Hippocampal formation (tissue), 2 donors: ENCODE measurements around the gene MAST4.

ENCODE experiments used
- DNase-seq, 2 donors: peaks; one replicate each; lab custom pipeline; 2025; lab: John Stamatoyannopoulos, UW

The MAST4 gene

DNA sequence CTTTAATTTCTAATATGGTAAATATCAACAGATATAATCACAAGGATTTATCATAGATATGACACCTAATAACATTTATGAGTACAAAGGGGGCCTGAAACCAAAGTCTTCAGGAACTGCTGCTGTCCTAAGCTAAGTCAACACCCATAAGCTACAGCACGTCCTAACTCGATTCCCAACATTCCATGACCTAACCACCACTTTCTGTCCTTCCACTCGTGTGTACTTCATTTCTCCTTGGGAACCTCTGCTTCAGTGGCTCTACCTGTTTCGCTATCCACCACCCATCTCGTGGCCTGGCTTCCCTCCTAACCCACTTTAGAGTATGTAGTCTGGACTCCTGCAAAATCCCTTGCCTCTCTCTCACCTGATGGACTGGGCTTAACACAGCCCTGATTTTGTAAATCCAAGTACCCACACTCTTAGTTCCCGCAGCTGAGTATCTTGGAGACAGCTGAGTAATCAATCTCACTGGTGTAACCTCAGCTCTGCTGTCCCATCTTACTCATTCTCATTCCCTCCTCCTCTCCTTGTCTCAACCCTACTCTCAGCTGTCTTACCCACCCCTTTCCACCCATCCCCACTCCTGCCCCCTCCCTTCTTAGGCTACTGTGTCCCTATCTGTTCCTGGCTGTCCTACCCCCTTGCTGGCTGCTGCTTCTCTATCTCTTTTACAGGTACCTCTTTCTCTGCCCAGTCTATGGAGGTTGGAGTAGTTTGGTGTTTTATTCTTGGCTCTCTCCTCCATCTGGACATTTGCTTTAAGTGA is 101.8 kb downstream of the MAST4 start:
- DNase-seq: no peak

DNA sequence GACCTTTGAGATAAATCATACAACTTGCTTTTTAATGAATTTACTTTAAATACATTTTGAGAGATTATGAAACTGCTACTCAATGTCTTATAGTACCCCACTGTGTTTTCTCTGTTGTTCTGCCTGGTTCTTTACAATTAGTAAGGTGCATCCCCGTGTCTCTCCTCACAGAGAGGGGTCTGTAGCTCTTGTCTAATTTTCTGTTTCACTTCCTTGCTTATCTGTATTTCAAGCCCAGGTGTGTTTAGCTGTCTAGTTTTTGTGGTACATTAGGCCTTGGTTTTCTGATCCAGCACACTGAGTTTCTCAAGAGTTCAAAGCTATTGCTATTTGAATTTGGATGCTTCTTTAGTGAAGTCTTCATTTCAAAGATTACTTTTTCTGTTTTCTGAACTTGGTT is 105.1 kb downstream of the MAST4 start:
- no peak for DNase-seq

DNA sequence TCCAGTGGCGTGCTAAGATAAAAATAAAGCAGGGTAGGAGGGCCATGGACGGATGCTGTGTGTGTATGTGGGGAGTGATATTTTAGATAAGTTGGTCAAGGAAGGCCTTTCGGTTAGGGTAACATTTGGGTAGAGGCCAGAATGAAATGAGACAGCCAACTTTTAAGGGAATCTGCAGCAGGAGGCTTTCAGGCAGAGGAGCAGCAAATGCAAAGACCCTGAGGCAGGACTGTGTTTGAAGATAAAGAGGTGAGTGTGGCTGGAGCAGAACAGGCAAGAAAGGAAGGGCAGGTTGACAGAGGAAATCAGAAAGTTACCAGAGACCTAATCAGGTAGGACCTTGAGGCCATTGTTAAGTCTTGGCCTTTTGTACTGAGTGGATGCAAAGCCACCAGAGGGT is 106.2 kb downstream of the MAST4 start:
- DNase-seq: no peak

DNA sequence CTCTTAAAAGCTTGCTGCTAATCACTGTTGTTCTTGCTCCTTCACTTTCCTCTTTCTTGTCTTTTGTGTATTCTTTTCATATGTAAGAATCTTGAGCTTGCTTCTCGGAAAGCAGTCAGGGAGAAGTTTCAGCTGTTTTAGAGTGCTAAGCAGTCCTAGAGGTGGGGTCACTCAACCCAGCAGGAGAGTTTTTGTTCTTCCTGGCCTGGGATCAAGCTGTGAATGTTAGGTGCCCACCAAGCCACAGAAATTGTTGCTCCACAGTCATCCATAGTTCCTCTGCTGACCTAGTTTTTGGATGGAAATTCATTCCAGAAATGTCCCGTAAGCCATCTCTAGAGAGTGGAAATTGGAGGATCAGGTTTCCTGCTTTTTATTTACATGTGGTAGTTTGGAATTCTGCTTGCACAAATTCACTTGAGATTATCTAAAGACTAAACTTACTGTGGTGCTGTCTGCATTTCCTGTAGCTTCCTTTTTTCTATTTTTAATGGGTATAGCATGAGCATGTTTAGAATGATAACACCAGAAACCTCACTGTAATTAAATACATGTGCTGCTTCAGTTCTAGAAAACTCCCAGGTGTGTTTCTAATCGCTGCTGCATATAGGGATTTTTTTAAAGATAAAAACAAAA is 108.7 kb downstream of the MAST4 start:
- DNase-seq: no peak

DNA sequence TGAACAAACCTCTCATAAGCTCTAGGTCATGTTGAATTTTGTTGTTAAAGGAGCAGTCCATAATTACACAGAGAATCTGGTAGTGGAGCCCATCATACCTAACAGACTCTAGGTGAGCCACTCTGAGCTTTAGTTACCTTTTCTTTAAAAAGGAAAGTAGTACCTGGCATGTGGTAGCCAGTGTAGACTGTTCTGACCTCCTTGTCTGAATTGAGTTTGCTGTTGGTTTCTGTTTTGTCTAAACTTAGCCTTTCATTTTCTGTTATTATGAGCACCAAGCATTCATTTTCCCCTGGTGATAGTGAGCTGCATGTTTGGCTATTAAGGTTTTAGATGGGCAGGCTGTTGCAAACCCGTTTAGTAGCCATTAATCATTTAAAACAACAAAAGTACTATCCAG is 112.2 kb downstream of the MAST4 start:
- DNase-seq: no peak

DNA sequence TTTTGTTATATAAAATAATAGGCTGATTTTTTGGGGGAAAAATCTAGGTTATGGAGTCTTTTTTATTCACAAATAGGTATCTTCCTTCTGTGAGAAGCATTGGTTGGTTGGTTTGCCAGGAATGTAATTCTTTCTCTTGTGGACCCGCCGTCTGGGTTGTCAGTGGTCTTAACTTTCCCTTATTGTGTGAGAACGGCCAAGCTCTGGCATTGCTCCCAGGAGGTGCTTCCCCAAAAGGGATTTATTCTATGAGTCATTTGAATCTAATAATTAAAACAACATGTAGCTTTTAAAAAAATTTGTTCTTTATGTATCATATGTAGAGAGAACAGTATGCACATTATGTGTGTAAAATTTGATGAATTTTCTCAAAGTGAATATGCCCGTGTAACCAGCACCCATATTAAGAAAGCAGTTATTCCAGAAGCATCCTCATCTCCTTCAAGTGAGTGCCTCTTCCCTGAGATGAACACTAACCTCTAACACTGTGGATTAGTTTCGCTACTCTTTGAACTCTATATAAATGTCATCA is 114.4 kb downstream of the MAST4 start:
- no peak for DNase-seq

DNA sequence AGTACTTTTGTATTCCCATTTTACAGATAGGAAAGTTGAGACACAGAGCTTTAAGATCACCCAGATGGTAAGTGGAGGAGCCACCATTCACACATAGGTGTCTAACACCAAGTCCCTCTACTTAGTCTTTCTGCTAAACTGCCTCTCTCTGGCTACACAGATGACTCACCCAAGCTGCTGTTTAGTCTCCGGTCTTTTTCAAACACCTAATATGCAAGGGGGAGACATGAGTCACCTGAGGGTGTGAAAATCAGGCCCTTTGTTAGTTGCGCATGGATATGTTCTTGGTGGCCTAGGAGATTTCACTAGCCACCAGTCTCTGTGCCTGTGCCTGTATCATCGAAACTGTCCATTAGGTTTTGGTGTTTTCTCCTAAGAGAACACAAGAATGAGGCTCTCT is 117.8 kb downstream of the MAST4 start:
- no peak for DNase-seq

DNA sequence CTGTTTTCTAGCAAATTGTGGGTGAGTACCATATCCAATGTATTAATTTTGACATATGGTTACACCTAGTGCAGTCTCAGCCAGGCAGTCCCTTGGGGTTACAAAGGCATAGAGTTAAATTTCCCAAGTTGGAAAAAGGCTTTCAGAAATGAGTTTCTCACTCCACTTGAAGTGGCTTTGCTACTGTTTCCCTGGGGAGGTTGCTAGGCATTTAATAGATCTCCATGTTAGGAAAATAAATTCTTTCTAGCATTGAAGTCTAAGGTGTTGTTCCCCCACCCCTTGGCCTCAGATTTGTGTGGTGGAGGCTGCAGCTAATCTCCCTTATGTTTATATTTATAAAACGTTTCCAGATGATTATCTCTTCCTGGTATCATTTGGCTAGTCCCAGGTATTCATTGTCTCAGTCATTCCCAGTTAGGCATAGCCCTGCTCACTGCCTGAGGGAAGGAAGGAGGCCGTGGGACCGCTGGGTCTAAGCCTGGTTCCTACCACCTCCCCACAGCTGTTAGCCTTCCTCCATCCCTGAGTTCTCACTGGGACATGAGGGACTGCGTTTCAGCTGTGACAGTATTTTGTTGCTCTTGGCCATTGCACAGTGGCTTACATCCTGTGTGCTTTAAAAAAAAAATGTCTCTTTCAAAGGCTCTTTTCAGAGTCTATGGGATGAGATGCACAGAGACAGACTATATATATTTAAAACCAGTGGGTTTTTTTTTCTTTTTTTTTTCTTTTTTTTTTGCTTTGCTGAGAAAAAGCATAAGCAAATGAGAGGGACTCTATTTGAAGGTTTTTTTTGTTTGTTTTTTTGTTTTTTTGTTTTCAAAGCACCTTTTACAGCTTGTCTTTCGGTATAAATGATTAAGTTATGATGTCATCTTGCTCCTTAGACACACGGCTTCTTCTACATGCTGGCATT is 121.5 kb downstream of the MAST4 start:
- no peak for DNase-seq

DNA sequence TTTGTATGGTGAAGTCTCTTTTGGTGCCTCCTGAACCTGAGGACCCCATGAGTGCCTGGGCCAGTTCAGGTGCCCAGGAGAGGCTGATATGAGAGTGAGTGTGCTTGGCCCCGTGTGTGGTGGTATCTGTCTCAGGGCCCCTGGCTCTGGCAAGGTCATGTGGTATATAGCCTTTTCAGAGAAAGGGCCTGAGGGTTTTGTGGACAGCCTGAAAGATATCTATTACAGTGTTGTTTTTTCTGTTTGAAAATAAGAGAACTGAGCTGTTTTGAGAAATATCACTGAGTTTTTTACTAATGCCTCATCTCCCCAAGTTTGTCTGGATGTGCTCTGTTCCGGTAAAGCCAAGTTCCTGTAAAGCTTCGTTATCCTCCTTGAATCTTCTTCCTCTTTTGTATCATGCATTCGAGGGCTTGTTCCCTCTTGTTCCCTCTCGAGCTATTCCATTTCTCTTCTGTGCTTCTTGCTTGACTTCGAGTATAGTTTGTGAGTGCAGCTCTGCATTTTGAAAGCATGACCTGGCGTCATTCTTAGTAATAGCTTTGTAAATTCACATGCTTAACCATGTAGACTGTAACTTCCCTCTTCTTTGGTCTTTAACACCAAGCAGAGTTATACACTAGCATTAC is 122.3 kb downstream of the MAST4 start:
- DNase-seq: no peak

DNA sequence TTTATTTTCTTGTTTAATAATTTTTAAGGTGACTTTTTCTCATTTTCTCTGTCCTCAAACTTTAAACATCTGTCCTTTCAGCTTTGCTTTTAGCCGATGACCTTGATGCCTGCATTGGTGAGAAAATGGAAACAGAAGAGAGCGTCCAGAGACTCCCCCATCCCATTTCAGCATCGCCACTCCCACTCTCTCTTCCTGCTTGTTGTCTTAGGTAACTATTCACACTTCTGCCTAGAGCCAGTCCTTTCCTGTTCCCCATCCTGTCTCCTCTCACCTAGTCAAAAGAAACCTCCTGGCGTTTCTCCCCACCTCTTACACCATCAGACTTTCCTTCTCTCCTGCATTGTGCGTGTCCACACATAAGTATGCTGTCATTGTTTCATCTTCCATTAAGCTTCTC is 124.6 kb downstream of the MAST4 start:
- no peak for DNase-seq

DNA sequence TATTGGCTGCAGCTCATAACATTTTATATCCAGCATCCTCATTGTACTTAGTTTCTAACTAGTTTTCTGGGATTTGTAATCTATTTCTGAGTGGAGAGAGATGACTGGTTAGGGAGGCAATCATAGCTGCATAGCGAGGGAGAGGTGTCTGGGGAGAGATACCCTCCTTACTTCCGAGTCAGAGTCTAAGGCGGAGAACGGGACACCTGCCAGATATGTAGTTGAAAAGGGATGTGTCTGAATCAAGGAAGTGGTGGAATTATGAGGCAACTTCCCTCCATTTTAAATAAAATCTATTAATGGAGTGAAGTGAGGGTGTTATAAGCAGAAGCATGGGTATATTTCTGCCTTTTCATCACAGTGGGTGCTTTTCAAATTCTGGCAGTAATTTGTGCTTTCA is 126.5 kb downstream of the MAST4 start:
- DNase-seq: no peak

DNA sequence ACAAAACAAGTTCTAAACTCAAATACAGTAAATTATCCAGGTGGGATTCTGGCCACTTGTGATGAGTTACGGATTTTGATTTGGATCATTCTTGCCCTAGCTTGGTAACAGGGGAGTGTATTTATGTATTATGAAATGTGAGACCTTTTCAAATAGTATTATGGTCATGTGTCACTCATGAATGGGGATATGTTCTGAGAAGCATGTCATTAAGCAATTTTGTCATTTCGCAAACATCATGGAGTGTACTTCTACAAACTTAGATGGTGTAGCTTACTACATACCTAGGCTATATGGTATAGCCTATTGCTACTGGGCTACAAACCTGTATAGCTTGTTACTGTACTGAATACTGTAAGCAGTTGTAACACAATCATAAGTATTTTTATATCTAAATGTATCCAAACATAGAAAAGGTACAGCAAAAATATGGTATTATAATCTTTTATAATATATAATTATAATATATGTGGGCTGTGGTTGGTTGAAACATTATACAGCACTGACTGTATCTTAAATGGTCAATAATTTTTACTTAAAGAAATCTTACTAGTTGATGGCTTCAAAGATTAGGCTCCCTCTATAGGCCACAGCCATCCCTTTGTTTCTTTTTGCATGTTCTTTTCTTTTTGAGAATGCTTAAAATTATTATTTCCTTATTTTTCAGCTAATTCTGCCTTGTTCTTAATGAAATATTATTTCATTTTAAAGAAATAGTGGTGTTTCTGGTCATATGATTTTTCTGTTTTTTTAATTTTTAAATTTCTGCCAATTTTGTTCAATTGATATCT is 128.4 kb downstream of the MAST4 start:
- no peak for DNase-seq

DNA sequence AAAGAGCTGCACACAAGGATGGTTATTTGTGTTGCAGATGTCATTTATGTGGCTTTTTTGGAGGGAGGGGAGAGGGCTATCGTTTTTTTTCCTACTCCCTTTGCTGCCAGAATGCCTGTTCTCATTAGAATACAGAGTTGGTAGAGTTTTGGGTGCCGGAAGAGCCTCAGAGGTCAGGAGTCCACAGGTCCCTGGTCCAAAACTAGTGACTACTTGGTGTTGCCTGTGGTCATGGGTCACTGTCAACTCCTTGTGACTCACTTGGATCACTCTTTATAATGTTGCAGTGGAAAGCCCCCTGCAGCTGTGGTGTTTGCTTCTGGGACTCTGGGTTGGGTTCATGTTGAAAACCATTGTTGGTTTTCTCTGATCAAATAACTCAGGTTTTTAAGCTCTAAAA is 131.4 kb downstream of the MAST4 start:
- no peak for DNase-seq

DNA sequence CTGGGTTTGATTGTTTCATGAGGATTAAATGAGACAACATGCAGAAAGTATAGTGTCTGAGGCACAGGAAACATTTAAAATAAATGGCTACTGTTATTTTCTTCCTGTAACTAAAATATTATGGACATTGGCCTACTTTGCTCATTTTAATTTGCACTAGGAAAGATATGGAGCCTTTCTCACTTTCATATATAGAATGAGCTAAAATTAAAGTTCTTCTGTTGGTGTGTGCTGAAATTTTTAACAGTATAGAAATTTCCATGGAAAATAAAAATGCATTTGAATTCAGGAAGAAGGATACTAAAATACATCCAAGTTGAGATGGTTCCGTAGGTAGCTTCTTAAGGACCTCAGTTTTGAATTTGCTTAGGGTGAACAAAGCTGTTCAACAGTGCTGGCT is 131.9 kb downstream of the MAST4 start:
- no peak for DNase-seq

DNA sequence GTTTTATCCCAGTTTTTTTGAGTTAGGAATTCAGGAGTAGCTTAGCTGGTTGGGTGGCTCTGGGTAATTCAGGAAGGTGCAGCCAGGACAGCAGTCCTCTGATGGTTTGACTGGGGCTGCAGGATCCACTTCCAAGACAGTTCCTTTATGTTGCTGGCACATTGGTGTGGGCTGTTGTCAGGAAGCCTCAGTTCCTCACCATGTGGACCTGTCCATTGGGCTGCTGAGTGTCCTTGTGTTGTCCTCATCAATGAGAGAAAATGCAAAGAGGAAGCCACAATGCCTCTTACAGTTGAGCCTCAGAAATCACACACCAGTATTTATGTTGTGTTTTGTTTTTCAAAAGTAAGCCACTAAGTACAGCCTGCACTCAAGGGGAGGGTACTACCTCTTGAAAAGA is 140.9 kb downstream of the MAST4 start:
- DNase-seq: no peak

DNA sequence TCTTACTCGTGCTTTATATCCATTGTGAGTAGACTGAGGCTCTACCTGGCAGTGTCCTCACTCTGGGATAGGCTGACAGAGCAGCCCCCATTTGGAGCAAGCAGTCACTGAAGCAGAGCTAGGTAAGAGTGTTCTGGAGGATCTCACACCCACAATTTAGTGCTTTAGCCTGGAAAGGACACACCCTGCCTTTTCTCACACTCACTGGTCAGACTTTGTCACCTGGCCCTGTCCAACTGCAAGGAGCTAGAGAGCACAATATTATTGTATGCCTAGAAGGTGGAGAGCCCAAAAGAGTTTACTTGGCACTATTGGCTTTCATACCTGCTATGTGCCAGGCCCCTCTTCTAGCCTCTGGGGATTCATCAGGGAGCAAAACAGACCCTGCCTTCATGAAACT is 141.9 kb downstream of the MAST4 start:
- no peak for DNase-seq

DNA sequence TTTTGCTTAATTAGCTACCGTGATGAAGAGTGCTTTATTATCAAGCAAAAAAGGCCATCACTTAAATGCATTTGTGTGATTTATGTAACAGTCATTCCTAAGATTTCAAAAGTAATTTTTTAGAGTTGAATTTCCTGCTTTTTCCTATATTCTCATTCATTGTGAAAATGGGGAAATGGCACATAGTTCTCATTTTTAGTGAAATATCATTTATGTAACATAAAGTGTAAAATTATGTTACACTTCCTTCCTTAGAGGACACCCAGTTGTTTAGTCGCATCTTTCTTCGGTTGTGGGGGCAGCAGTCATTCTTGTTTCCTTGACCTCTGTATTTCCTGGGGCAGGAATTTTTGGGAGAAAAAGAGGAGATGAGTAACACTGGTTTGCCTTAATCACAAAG is 142.8 kb downstream of the MAST4 start:
- no peak for DNase-seq

DNA sequence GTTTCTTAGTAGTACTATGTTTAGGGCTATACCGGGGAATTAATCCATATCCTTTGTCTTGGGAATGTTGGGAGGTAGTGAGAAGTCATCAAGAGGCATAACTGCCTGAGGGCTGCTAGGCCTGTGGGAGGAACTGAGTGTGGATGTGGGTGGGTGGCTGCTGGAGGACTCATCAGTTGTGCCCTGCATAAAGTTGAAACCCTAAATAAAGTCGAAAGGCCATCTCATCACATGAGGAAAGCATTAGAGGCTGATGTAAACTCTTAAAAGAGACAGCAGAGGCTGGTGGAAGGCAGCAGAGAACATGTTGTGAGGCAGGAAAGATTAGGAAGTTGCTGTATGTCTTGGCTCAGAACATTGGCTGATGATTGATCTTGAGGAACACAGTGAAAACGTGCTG is 143.8 kb downstream of the MAST4 start:
- no peak for DNase-seq

DNA sequence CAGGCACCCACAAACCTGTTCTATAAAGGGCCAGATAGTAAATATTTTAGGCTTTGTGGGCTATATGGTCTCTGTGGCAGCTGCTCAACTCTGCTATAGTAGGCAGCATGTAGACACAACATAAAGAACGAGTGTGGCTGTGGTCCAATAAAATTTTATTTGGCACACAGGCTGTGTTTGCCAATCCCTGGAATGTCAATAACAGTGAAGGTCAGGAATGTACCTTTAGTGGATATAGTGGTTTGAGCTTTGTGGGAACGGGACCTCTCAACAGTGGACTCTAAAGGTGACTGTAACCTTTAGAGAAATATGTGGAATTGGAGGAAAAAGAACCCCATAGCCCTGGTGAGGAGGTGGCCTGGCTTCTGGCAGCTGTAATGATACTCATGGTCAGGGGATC is 145.2 kb downstream of the MAST4 start:
- no peak for DNase-seq

DNA sequence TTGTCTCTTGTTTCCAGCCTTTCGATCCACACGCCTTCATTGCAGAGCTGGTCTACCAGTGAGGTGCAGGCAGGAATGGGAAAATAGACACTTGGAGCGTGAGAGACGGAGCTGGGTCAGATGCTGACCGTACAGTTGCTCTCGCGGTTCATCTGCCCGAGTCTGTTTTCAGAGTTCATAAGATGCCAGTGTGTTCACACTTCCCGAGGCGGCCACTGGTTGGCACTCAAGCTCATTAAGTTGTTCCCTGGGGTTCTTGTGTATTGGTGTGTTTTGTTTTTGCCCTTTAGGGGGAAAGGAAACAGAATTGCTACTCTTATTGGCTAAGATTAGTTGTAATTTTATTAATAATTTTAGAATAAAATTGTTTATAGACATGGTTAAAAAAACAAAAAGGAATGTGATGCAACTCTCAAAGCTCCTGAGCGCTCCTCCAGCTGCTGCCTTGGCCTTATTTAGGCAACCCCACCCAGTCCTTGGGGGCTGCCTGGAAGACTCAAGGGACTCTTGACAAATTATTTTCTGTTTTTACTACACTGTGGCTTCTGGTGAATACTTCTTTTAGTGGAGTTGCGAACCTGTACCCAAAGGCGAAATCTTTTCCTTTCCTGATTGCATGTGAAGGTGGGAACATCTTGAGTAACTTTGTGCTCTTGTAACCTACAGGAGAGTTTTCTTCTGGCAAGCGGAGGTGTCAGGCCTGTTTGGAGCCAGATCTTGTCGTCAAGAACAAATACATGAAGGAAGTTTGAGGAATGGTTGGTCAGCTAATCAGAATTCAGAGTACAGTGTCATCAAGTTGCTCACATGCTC is 146.1 kb downstream of the MAST4 start:
- DNase-seq: no peak

DNA sequence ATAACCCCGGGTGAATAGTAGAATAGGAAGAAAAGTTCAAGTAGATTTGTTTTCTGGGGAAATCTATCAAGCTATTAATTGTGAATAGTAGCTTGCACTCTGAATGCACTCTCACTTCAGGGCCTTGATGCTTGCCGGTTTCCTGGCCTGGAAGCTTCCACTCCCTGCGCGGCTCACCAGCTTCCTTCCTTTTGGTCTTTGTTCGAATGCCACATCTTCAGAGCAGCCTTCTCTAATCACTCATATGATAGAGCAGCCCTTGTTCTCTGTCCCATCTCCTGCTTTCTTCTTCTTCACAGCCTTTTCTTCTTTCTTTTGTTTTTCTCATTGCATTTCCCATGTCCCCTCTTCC is 146.7 kb downstream of the MAST4 start:
- DNase-seq: no peak
